Bladder microvascular endothelial cell (primary cell): ENCODE data around the gene C2orf42. TPM values are rescaled to one million over a fixed set of nuclear protein-coding genes. Genes with fewer than 3 reads are reported as not detected.

Experiments used
- total RNA-seq: library from RNA; depleted of rRNA; stranded (reverse); fragments of >200 nt; gene quantifications from 2 replicates; pipeline ENCODE4 v1.2.3, GENCODE V29; 2014

The C2orf42 gene
- 9.2 and 28.7 TPM in 2 replicates for total RNA-seq

DNA sequence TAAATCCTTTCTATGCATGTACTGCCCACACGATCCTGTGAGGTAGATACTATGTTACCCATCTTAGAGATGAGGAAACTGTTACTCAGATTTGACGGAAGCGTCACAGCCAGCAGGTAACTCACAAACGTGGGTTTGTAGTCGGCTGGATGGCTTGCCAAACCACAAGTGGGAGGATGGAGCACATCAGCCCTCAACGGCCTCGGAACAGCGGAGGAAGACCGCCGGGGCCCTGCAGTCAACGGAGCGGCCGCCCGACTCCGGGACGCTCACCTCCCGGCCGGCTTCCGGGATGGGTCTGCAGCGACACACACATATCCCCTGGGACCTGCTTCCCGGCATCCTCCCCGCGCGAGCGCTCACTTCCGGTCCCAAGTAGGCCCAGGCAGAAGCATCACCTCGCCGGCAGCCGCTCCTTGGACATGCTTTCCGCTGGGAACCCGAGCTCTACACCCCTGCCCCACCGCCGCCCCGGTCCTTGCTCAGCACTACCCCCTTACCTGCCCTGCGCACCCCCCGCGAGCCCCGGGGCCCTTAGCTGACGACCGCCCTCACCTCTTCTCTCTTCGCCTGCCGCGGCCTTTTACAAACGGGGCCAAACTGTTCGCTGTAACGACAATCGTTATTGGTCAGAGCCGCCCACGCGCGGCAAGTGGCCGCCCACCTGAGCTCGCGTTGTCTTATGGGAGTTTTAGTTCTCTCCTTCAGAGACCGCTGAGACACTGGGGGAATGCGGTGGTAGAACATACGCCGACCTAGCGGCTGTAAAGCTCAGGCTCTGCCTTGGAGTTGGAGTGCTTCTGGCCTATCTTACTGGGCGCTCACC is at the start of gene C2orf42:
C2orf42 (minus strand) TSS at position 602 of the 826 bp plus-strand sequence. CDS start 9,034 bp downstream, outside the sequence.

Other genes starting within 250 kb of the C2orf42 start
- 0.16 and 0.25 TPM in 2 replicates for gene ASPRV1, start 229.4 kb downstream of the C2orf42 start, total RNA-seq
- 35.8 and 74.7 TPM in 2 replicates for gene PCBP1, start 103.5 kb downstream of the C2orf42 start, total RNA-seq
- gene TIA1, start 57.6 kb upstream of the C2orf42 start, total RNA-seq: 90.8 and 262 TPM in 2 replicates
- gene PCYOX1, start 67.1 kb upstream of the C2orf42 start, total RNA-seq: 16.4 and 35.2 TPM in 2 replicates
- 168 and 328 TPM in 2 replicates for gene SNRPG, start 102.7 kb upstream of the C2orf42 start, total RNA-seq
- gene FAM136A, start 111.0 kb upstream of the C2orf42 start, total RNA-seq: 16.4 and 19.3 TPM in 2 replicates